GM04504 (cell line): ENCODE results near the gene ELANE.

Experiments
- DNase-seq: peaks from one replicate; pipeline ENCODE4 v3.0.0-alpha.2; 2012; ENCODE audit warnings: low read depth

ELANE gene

DNA sequence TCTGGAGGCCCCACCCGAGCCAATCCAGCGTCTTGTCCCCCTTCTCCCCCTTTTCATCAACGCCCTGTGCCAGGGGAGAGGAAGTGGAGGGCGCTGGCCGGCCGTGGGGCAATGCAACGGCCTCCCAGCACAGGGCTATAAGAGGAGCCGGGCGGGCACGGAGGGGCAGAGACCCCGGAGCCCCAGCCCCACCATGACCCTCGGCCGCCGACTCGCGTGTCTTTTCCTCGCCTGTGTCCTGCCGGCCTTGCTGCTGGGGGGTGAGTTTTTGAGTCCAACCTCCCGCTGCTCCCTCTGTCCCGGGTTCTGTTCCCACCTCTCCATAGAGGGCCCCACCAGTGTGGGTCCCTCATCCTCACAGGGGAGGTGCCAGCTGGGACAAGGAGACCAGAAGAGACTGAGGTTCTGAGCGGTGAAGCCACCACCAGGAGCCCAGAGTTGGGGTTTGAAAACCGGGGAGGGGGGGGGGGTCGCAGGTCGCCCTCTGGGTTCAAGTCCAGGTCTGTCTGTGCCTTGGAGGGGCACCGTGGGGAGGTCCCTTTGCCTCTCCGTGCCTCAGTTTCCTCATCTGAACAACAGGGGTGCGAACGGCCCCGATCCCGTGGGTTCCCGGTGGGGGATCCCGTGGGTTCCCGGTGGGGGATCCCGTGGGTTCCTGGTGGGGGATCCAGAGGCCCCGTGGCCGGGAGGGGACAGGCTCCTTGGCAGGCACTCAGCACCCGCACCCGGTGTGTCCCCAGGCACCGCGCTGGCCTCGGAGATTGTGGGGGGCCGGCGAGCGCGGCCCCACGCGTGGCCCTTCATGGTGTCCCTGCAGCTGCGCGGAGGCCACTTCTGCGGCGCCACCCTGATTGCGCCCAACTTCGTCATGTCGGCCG lies at the start of gene ELANE:
Gene ELANE, plus strand, starts transcription at position 168 of the 878 bp plus-strand sequence. Its CDS starts 26 bp downstream, at position 194.
- no peak for DNase-seq

DNA sequence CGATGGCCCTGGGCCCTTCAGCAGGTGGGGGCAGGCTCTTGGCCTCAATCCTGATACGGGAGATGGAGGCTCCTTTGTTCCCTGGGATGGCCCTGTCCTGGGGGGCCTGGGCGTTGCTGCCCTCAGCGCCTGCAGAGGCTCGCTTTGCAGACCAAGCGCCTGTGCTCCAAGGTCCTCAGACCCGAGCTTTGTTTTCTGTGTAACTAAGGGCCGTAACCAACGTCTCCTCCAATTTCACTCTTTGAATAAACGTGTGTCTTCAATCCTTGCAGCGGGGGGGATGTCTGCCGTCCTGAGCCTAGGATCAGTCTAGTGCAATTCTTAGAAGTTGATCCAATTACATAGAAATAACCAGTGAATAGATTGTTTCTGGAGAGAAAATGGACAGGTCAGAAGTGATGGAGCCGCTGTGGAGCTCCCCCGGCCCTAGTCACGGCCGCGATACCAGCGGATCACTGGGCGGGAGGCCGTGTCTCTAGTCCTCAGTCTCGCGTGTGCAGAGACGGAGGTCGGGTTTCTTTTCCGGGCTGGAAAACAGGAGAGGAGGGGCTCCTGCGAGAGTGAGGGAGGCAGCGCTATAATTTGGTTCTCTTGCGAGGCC lies 49.5 kb upstream of the ELANE start:
- DNase-seq: no peak

- no peak for DNase-seq
Observed at GRCh38 chr19:803099-803561, 49.0 kb upstream of the ELANE start.

DNA sequence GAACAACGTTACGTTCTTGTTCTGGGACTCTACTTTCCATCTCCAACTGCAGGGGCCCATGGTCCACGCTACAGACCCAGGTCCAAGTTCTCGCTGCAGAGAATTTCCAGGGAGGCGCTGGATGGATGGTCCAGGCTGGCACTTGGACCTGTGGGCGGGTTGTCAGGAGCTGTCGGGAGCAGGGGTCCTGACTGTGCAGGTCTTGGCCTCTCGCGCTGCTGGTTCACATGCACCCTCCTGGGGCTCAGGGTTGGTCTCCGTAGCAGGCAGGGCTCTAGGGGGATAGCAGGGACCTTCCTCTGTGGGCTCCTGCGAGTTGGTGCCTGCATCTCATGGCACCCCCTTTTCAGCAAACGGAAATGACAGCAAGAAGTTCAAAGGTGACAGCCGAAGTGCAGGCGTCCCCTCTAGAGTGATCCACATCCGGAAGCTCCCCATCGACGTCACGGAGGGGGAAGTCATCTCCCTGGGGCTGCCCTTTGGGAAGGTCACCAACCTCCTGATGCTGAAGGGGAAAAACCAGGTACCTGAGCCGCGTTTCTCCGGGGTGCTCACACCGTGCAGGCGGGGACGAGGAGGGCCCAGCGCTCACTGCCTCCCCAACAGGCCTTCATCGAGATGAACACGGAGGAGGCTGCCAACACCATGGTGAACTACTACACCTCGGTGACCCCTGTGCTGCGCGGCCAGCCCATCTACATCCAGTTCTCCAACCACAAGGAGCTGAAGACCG lies 48.3 kb upstream of the ELANE start:
- DNase-seq: no peak

DNA sequence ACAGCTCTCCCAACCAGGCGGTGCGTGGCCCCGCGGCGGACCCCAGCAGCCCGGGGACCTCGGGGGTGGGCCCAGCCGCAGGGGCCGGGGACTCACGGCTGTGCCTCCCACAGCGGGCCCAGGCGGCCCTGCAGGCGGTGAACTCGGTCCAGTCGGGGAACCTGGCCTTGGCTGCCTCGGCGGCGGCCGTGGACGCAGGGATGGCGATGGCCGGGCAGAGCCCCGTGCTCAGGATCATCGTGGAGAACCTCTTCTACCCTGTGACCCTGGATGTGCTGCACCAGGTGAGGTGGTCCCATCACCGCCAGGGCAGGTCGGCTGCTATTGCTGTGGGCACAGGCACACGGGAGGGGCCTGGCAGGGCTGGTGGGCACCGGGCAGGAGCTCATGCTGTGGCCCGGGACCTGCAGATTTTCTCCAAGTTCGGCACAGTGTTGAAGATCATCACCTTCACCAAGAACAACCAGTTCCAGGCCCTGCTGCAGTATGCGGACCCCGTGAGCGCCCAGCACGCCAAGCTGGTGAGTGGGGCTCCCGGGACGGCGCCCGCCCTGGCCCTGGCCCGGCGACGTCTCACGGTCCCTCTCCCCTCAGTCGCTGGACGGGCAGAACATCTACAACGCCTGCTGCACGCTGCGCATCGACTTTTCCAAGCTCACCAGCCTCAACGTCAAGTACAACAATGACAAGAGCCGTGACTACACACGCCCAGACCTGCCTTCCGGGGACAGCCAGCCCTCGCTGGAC lies 47.5 kb upstream of the ELANE start:
- DNase-seq: no peak

- no peak for DNase-seq
Observed at GRCh38 chr19:805166-805551, 46.9 kb upstream of the ELANE start.

DNA sequence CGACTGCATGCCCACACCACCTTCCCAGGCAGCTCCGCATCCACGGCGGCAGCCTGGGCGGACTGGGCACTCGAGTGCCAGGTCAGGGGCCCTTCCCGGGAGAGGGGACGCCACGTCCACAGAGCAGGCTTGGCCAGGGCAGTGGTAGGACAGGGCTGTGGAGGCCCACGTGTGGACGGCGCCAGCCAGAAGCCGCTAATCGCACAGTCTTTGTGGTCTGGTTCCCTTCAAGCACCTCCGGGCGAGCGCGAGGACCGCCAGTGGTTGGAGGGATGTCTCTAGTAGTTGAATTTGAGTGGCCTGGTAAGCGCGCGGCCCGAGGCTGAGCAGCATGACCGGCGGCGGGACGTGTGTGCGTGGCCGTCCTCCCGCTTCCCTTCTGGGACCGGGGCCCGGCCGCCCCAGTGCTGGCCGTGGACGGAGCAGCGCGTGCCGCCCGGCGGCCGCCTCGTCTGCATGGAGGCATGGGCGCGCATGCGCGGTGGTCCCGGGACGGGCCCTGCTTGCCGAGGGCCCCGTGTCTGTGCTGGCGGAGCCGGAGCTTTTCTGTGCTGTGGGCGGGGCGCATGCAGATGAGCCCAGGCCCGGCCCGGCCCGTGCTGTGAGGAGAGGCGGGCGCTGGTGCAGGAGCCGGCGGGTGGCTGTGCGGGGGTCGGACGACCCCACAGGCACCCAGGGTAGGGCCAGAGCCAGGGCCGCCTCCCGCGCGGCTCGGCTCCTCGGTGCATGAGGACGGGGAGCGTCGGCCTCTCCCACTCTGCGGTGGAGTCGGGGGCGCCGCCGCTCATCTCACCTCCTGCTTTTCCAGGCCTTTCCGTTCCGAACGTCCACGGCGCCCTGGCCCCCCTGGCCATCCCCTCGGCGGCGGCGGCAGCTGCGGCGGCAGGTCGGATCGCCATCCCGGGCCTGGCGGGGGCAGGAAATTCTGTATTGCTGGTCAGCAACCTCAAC lies 46.2 kb upstream of the ELANE start:
- no peak for DNase-seq

GRCh38 chr19:806815-807421 lies 45.2 kb upstream of the ELANE start:
- DNase-seq: no peak

DNA sequence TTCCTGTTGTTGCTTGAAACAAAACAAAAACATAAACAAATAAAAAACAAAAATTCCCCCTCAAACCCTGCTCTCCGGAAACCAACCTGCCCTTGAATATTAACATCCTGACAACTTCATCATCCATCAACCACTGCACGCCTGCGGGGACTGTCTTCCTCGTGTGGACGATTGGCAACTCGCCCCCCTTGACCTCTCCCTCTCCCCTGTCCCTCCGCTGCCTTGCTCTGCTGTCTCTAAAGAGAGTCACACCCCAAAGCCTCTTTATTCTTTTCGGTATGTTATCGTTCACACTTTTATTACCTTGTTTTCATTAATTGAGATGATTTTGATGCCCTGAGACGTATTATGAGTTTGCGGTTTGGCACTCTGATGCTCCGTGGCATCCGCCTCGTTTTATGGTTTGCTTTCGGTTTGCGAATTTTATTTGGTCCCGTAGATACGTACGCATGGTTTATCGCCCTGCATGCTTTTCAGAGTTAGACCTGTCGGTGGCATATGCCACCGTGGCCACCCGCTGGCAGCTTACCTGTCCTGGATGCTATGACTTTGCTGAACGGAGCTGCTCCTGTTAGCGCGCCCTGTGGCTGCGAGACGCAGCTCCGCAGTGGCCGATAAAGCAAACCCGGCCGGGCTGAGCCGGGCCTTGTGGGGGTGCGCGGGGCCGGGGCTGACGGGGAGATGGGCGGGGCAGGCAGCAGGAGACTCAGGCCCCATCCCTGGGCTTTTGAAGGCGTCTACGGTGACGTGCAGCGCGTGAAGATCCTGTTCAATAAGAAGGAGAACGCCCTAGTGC lies 44.3 kb upstream of the ELANE start:
- DNase-seq: no peak

GRCh38 chr19:808423-808775 lies 43.7 kb upstream of the ELANE start:
- no peak for DNase-seq

DNA sequence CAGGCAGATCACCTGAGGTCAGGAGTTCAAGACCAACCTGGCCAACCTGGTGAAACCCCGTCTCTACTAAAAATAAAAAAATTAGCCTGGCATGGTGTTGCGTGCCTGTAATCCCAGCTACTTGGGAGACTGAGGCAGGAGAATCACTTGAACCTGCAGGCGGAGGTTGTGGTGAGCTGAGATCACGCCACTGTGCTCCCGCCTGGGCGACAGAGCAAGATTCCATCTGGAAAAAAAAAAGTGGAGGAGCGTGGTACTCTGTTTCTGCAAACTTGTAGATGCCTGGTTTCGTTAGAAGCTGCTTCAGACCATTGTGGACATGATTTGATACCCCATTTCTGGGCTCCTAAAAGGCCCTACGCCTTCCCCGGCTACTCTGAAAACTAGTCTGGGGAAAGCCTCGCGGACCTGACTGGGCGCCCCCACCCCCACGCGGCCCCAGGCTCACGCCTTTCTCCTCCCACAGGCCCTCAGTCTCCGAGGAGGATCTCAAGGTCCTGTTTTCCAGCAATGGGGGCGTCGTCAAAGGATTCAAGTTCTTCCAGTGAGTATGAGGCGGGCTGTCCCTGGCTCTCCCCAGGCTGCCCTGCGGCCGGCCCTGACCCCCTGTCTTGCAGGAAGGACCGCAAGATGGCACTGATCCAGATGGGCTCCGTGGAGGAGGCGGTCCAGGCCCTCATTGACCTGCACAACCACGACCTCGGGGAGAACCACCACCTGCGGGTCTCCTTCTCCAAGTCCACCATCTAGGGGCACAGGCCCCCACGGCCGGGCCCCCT lies 41.8 kb upstream of the ELANE start:
- DNase-seq: no peak

DNA sequence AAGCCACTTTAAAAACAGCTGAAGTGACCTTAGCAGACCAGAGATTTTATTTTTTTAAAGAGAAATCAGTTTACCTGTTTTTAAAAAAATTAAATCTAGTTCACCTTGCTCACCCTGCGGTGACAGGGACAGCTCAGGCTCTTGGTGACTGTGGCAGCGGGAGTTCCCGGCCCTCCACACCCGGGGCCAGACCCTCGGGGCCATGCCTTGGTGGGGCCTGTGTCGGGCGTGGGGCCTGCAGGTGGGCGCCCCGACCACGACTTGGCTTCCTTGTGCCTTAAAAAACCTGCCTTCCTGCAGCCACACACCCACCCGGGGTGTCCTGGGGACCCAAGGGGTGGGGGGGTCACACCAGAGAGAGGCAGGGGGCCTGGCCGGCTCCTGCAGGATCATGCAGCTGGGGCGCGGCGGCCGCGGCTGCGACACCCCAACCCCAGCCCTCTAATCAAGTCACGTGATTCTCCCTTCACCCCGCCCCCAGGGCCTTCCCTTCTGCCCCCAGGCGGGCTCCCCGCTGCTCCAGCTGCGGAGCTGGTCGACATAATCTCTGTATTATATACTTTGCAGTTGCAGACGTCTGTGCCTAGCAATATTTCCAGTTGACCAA lies 41.1 kb upstream of the ELANE start:
- no peak for DNase-seq

- DNase-seq: no peak
Observed at GRCh38 chr19:811506-812048, 40.5 kb upstream of the ELANE start.

- DNase-seq: no peak
Observed at GRCh38 chr19:812049-812746, 39.9 kb upstream of the ELANE start.

DNA sequence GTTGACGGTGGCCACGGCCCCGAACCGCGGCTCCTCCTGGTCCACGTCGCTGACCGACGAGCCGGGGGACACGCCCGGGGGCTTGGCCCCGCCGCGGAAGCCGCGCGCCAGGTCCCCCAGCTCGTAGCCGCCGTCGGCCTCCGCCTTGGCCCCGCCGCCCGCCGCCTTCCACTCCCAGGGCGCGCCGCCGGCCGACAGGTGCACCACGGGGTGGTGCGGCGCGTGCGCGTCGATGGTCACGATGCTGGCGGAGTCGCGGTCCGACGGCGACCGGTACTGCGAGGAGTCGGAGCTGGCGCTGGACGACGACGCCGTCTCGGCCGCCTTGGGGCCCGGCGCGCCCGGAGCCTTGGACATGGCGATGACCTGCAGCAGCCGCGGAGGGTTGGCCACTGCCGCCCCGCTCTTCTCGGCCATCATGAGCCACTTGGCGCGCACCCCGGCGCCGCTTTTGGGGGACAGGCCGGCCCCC lies 39.3 kb upstream of the ELANE start:
- DNase-seq: no peak

DNA sequence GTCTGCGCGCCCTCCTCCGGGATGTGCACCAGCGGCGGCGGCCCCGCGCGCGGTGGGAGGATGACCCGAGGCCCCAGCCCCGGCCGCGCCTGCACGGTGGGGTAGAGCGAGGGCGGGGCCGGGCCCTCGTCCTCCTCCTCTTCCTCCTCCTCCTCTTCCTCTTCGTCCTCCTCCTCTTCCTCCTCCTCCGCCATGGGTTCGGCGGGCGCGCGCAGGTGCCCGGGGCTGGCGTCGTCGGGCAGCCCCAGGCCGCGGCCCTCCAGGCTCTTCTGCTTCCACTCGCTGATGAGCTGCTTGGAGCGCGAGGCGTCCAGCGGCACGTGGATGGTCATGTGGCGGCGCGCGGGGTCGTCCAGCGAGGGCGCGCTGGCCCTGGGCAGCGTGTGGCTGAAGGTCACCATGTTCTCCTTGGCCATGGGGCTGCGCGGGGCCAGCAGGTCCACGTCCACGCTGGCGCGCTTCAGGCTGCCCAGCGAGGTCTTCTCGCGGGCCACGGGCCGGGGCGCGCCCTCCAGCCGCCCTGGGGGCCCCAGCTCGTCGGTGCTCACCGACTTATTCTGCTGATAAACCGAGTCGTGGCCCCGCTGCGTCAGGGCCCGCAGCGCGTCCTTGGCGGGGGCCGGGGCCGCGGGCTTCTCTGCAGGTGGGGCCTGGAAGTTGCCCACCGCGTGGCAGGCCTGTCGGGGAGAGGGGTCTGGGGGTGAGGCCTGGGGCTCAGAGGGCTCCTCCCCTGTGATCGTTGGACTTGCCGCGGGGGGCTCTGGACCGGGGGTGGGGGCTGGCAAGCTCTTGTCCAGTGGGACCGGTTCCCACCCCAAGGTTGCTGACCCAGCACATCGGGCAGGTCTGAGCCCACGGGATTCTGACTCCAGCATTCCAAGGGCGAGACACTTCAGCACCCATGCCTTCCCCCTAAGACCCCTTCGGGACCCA lies 38.6 kb upstream of the ELANE start:
- DNase-seq: no peak
